Measurements from ENCODE around the gene ZSCAN16.
"Not testable (repeated sequence)": the region's sequence is repeated elsewhere in the genome, so short reads cannot be mapped to it uniquely, and the experiment has no call there.

Gene ZSCAN16

GRCh38 chr6:28124350-28124970, at the start of gene ZSCAN16:
Gene ZSCAN16 (plus strand): TSS chr6:28124609. CDS start chr6:28125444, 835 bp downstream.
- peak; percentile 36 for DNase-seq (ENCODE audit: low spot score)

GRCh38 chr6:28078050-28078449, 46.4 kb upstream of the ZSCAN16 start:
- DNase-seq (ENCODE audit: low spot score): no peak

GRCh38 chr6:28078836-28079235, 45.6 kb upstream of the ZSCAN16 start:
- no peak for DNase-seq (ENCODE audit: low spot score)

- not testable (repeated sequence) for DNase-seq (ENCODE audit: low spot score)
These were observed 44.1 kb upstream of the ZSCAN16 start, which contains the start of gene ZNF165 for GRCh38 chr6:28080381-28080630. Gene ZNF165 (plus strand): TSS chr6:28080568. CDS start chr6:28085481, 4,913 bp downstream.

GRCh38 chr6:28080631-28081485, 43.6 kb upstream of the ZSCAN16 start:
- DNase-seq (ENCODE audit: low spot score): peak; percentile 47

- DNase-seq (ENCODE audit: low spot score): no peak
These were observed 43.0 kb upstream of the ZSCAN16 start for GRCh38 chr6:28081486-28081751.

- DNase-seq (ENCODE audit: low spot score): no peak
These were observed 41.5 kb upstream of the ZSCAN16 start for GRCh38 chr6:28082939-28083338.

- DNase-seq (ENCODE audit: low spot score): no peak
These were observed 35.4 kb upstream of the ZSCAN16 start for GRCh38 chr6:28089054-28089453.

GRCh38 chr6:28090917-28091586, 33.4 kb upstream of the ZSCAN16 start:
- no peak for DNase-seq (ENCODE audit: low spot score)

GRCh38 chr6:28102222-28102621, 22.2 kb upstream of the ZSCAN16 start:
- DNase-seq (ENCODE audit: low spot score): not testable (repeated sequence)

GRCh38 chr6:28102699-28103098, 21.7 kb upstream of the ZSCAN16 start:
- DNase-seq (ENCODE audit: low spot score): not testable (repeated sequence)

GRCh38 chr6:28104392-28105244, 19.8 kb upstream of the ZSCAN16 start:
- peak; percentile 68 for DNase-seq (ENCODE audit: low spot score)

- peak; percentile 6 for DNase-seq (ENCODE audit: low spot score)
These were observed 19.2 kb upstream of the ZSCAN16 start for GRCh38 chr6:28105245-28105639.

- DNase-seq (ENCODE audit: low spot score): no peak
These were observed 16.9 kb upstream of the ZSCAN16 start for GRCh38 chr6:28107506-28107905.

- DNase-seq (ENCODE audit: low spot score): no peak
These were observed 12.4 kb upstream of the ZSCAN16 start for GRCh38 chr6:28111964-28112363.

GRCh38 chr6:28115799-28116198, 8.6 kb upstream of the ZSCAN16 start:
- no peak for DNase-seq (ENCODE audit: low spot score)

- no peak for DNase-seq (ENCODE audit: low spot score)
These were observed 6.9 kb upstream of the ZSCAN16 start for GRCh38 chr6:28117386-28118050.

- no peak for DNase-seq (ENCODE audit: low spot score)
These were observed 6.2 kb upstream of the ZSCAN16 start for GRCh38 chr6:28118217-28118616.

GRCh38 chr6:28121876-28122275, 2.5 kb upstream of the ZSCAN16 start:
- no peak for DNase-seq (ENCODE audit: low spot score)

- DNase-seq (ENCODE audit: low spot score): not testable (repeated sequence)
These were observed 2.1 kb upstream of the ZSCAN16 start for GRCh38 chr6:28122283-28122682.

GRCh38 chr6:28124971-28125353, 553 bp downstream of the ZSCAN16 start:
- DNase-seq (ENCODE audit: low spot score): no peak

GRCh38 chr6:28125401-28125800, 992 bp downstream of the ZSCAN16 start:
- no peak for DNase-seq (ENCODE audit: low spot score)
